Measurements from ENCODE around the gene JPT1.

GRCh38 chr17:75091855-75092327 lies 62.4 kb downstream of the JPT1 start:
- TF ChIP-seq GATA2 (IDR thresholded peaks at IDR 0.05; ENCODE audit: low read depth, low read length) (no peak), GATA3 (IDR thresholded peaks at IDR 0.05; ENCODE audit: low read depth, low read length) (no peak)

Measured in SH-SY5Y (cell line).